ENCODE results near the gene DNAJC7.
A peak's percentile ranks its signal among the peaks of the same experiment; 100 is the strongest.

The DNAJC7 gene

GRCh38 chr17:41986634-41987033 is 30.6 kb downstream of the DNAJC7 start:
- Histone ChIP-seq H3K4me3 (ENCODE audit: low read depth, low read length) (no peak overlapping the region), H3K9me3 (no peaks in the 10 kb centered on the region), H3K36me3 (peaks cover 95% of the 10 kb centered on the region), H3K27me3 (no peaks in the 10 kb centered on the region), H3K4me1 (no peaks in the 10 kb centered on the region)
- no peak for DNase-seq
- no peak for TF ChIP-seq CTCF (IDR thresholded peaks at IDR 0.05; ENCODE audit: low read depth, low read length)

- Histone ChIP-seq H3K4me3 (ENCODE audit: low read depth, low read length) (no peak overlapping the region), H3K9me3 (no peaks in the 10 kb centered on the region), H3K4me1 (no peaks in the 10 kb centered on the region), H3K27me3 (no peaks in the 10 kb centered on the region), H3K36me3 (peaks cover 95% of the 10 kb centered on the region)
- no peak for TF ChIP-seq CTCF (IDR thresholded peaks at IDR 0.05; ENCODE audit: low read depth, low read length)
- DNase-seq, result no peak
Measured at GRCh38 chr17:41985919-41986318, 31.3 kb downstream of the DNAJC7 start.

GRCh38 chr17:41984454-41984853 is 32.8 kb downstream of the DNAJC7 start:
- H3K36me3 ChIP-seq, result peaks cover 90% of the 10 kb centered on the region

GRCh38 chr17:41982026-41982760 is 35.0 kb downstream of the DNAJC7 start:
- Histone ChIP-seq H3K4me3 (ENCODE audit: low read depth, low read length) (no peak overlapping the region), H3K27me3 (no peaks in the 10 kb centered on the region), H3K36me3 (peaks cover 87% of the 10 kb centered on the region), H3K9me3 (no peaks in the 10 kb centered on the region), H3K4me1 (no peaks in the 10 kb centered on the region)
- no peak for TF ChIP-seq CTCF (IDR thresholded peaks at IDR 0.05; ENCODE audit: low read depth, low read length)
- DNase-seq, result peak; percentile 51

More at GRCh38 chr17:41984454-41984853, 32.8 kb downstream of the DNAJC7 start:
- H3K27me3 ChIP-seq, result no peaks in the 10 kb centered on the region
- no peak for TF ChIP-seq CTCF (IDR thresholded peaks at IDR 0.05; ENCODE audit: low read depth, low read length)
- no peaks in the 10 kb centered on the region for H3K4me1 ChIP-seq
- no peak for DNase-seq
- no peak overlapping the region for H3K4me3 ChIP-seq (ENCODE audit: low read depth, low read length)
- no peaks in the 10 kb centered on the region for H3K9me3 ChIP-seq

GRCh38 chr17:41977991-41978390 is 39.2 kb downstream of the DNAJC7 start:
- Histone ChIP-seq H3K36me3 (peaks cover 81% of the 10 kb centered on the region), H3K4me3 (ENCODE audit: low read depth, low read length) (no peak overlapping the region), H3K9me3 (no peaks in the 10 kb centered on the region), H3K27me3 (no peaks in the 10 kb centered on the region), H3K4me1 (peaks cover 5% of the 10 kb centered on the region)
- DNase-seq, result no peak
- no peak for TF ChIP-seq CTCF (IDR thresholded peaks at IDR 0.05; ENCODE audit: low read depth, low read length)

DNA sequence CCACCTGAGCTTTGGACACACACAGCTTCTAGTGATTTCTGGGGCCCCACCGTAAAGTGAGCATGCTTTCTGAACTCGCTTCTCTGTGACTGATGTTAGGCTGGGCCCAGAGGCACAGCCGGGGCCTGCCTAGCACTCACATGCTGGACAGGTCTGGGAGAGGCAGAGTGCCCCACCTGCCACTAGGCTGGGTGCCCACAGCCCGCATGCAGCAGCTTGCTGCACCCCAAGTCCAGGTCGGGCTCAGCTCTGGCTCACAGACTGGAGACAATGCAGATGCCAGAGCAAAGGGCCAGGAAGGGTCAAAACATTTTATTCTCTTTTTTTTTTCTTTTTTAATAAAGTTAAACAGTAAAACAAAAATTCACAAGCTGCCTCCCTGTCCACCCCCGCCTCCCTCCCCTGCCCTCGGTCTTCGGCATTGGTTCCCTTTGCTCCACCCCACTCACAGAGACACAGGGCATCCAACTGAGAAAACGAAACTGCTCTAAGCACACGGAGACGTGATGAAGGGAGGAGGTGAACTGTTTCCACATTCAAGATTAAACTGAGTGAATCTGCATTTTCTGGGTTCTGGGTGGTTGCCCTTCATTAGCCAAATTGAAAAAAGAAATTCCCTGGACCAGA is 41.0 kb downstream of the DNAJC7 start:
- Histone ChIP-seq H3K4me3 (ENCODE audit: low read depth, low read length) (no peak overlapping the region), H3K9me3 (no peaks in the 10 kb centered on the region), H3K36me3 (peaks cover 74% of the 10 kb centered on the region), H3K27me3 (no peaks in the 10 kb centered on the region), H3K4me1 (peaks cover 10% of the 10 kb centered on the region)
- DNase-seq, result no peak
- TF ChIP-seq CTCF (IDR thresholded peaks at IDR 0.05; ENCODE audit: low read depth, low read length), result no peak
